BLaER1 treated with 17β-estradiol and CSF1 and Interleukin-3, amounts not matched to agents 10 nM and 100 nM (cell line): ENCODE measurements around the gene BRD8.
A peak's percentile ranks its signal among the peaks of the same experiment; 100 is the strongest.

Source experiments
- H3K27ac ChIP-seq, 11 experiments: shearing (Covaris generic); formaldehyde crosslinking; 2 replicates each; pipeline ENCODE4 v1.8.1; 2022
- H3K27me3 ChIP-seq, 11 experiments: shearing (Covaris generic); formaldehyde crosslinking; 2 replicates each; pipeline ENCODE4 v1.8.1; 2022
- H3K36me3 ChIP-seq, 11 experiments: shearing (Covaris generic); formaldehyde crosslinking; 2 replicates each; pipeline ENCODE4 v1.8.1; 2022
- H3K4me1 ChIP-seq, 10 experiments: shearing (Covaris generic); formaldehyde crosslinking; 2 replicates each; pipeline ENCODE4 v1.8.1; 2022
- H3K4me2 ChIP-seq, 11 experiments: shearing (Covaris generic); formaldehyde crosslinking; 2 replicates each; pipeline ENCODE4 v1.8.1; 2022
- H3K4me3 ChIP-seq, 10 experiments: shearing (Covaris generic); formaldehyde crosslinking; 2 replicates each; pipeline ENCODE4 v1.8.1; 2022
- H3K9ac ChIP-seq, 11 experiments: shearing (Covaris generic); formaldehyde crosslinking; 2 replicates each; pipeline ENCODE4 v1.8.1; 2022
- H3K9me3 ChIP-seq, 11 experiments: shearing (Covaris generic); formaldehyde crosslinking; replicated peaks in 1 of 11; 2 replicates each; pipeline ENCODE4 v1.8.1; 2022
- H4K20me1 ChIP-seq, 11 experiments: shearing (Covaris generic); formaldehyde crosslinking; 2 replicates each; pipeline ENCODE4 v1.8.1; 2022
- Cebpa-rat ChIP-seq, 11 experiments: shearing (Covaris generic); IDR thresholded peaks; 2 replicates each; pipeline ENCODE4 v1.8.1; 2022

Gene BRD8

GRCh38 chr5:138129347-138129746, 49.1 kb downstream of the BRD8 start:
- Histone ChIP-seq H3K4me3 (no peak overlapping the region), H3K4me2 (no peak overlapping the region), H3K4me1 (peaks cover 0 to 11% (median 4%) of the 10 kb centered on the region in 10 experiments; a peak in 5 of 20 replicates), H3K27me3 (no peaks in the 10 kb centered on the region), H4K20me1 (no peaks in the 10 kb centered on the region), H3K9me3 (no peaks in the 10 kb centered on the region), H3K9ac (no peak overlapping the region), H3K27ac (no peak overlapping the region), H3K36me3 (no peaks in the 10 kb centered on the region)
- no peak for TF ChIP-seq Cebpa-rat (IDR thresholded peaks at IDR 0.05)

GRCh38 chr5:138128334-138128733, 50.1 kb downstream of the BRD8 start:
- Histone ChIP-seq H3K4me1 (peaks cover 0 to 11% (median 4%) of the 10 kb centered on the region in 10 experiments; a peak in 5 of 20 replicates), H4K20me1 (no peaks in the 10 kb centered on the region), H3K27ac (no peak overlapping the region), H3K9ac (no peak overlapping the region), H3K9me3 (no peaks in the 10 kb centered on the region), H3K36me3 (no peaks in the 10 kb centered on the region), H3K4me3 (no peak overlapping the region), H3K4me2 (peak overlapping the region in 4 of 11 experiments; percentile 20 to 38 (median 28); a peak in 8 of 22 replicates), H3K27me3 (no peaks in the 10 kb centered on the region)
- TF ChIP-seq Cebpa-rat (IDR thresholded peaks at IDR 0.05) = no peak

- Histone ChIP-seq H3K4me1 (no peaks in the 10 kb centered on the region), H3K9me3 (no peaks in the 10 kb centered on the region; a peak in 1 of 22 replicates), H3K4me2 (no peak overlapping the region), H3K36me3 (no peaks in the 10 kb centered on the region), H3K4me3 (no peak overlapping the region), H3K27ac (no peak overlapping the region), H4K20me1 (no peaks in the 10 kb centered on the region), H3K27me3 (no peaks in the 10 kb centered on the region), H3K9ac (no peak overlapping the region)
- no peak for TF ChIP-seq Cebpa-rat (IDR thresholded peaks at IDR 0.05)
These were observed 63.2 kb downstream of the BRD8 start for GRCh38 chr5:138115254-138115653.

GRCh38 chr5:138111937-138112336, 66.5 kb downstream of the BRD8 start:
- Histone ChIP-seq H3K9me3 (no peaks in the 10 kb centered on the region; a peak in 1 of 22 replicates), H3K4me2 (no peak overlapping the region), H3K27me3 (no peaks in the 10 kb centered on the region), H3K4me1 (no peaks in the 10 kb centered on the region), H3K27ac (no peak overlapping the region), H3K9ac (no peak overlapping the region), H3K4me3 (no peak overlapping the region), H4K20me1 (no peaks in the 10 kb centered on the region), H3K36me3 (no peaks in the 10 kb centered on the region)
- TF ChIP-seq Cebpa-rat (IDR thresholded peaks at IDR 0.05) = no peak

- no peaks in the 10 kb centered on the region for H3K4me1 ChIP-seq
- H3K36me3 ChIP-seq = no peaks in the 10 kb centered on the region
- H3K27me3 ChIP-seq = no peaks in the 10 kb centered on the region
- H4K20me1 ChIP-seq = no peaks in the 10 kb centered on the region
- no peak for TF ChIP-seq Cebpa-rat (IDR thresholded peaks at IDR 0.05)
- no peak overlapping the region for H3K27ac ChIP-seq
- no peak overlapping the region for H3K9ac ChIP-seq
- no peak overlapping the region for H3K4me3 ChIP-seq
- H3K9me3 ChIP-seq = no peaks in the 10 kb centered on the region
- H3K4me2 ChIP-seq = no peak overlapping the region
These were observed 67.2 kb downstream of the BRD8 start for GRCh38 chr5:138111181-138111580.

DNA sequence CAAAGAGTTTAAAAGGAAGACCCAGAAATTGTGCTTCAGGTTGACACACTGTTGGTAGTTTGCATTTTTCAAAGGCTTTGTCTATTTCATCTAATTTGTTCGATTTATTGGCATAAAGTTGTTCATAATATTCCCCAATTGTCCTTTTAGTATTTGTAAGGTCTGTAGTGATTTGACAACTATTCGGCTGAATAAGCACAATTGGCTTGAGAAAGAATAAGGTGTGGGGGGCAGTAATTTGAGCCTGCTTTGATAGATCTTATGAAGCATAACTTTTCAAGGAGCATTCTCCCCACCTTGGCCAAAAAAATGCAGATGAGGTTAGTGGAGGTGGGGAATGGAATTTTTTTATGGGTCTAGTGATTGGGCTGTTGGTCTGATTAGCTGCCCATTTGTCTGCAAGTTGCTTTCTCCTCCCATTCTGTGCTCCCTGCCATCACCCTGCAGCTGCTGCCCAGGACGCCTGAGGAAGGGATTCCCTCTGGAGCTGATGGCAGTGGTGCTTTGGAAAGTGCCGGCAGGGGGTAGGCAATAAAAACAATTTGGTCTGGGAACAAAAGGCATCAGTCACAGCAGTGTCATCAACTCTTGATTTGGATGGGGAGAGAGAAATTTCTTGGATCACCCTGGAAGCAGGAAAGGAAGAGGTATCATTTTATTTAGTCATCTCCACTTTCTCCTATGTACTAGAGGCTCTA, 68.0 kb downstream of the BRD8 start:
- no peak overlapping the region for H3K27ac ChIP-seq
- no peak overlapping the region for H3K4me3 ChIP-seq
- no peaks in the 10 kb centered on the region for H3K4me1 ChIP-seq
- no peaks in the 10 kb centered on the region for H3K36me3 ChIP-seq
- H3K9ac ChIP-seq = no peak overlapping the region
- H3K4me2 ChIP-seq = no peak overlapping the region
- H4K20me1 ChIP-seq = no peaks in the 10 kb centered on the region
- no peaks in the 10 kb centered on the region for H3K9me3 ChIP-seq
- no peaks in the 10 kb centered on the region for H3K27me3 ChIP-seq
- no peak for TF ChIP-seq Cebpa-rat (IDR thresholded peaks at IDR 0.05)

DNA sequence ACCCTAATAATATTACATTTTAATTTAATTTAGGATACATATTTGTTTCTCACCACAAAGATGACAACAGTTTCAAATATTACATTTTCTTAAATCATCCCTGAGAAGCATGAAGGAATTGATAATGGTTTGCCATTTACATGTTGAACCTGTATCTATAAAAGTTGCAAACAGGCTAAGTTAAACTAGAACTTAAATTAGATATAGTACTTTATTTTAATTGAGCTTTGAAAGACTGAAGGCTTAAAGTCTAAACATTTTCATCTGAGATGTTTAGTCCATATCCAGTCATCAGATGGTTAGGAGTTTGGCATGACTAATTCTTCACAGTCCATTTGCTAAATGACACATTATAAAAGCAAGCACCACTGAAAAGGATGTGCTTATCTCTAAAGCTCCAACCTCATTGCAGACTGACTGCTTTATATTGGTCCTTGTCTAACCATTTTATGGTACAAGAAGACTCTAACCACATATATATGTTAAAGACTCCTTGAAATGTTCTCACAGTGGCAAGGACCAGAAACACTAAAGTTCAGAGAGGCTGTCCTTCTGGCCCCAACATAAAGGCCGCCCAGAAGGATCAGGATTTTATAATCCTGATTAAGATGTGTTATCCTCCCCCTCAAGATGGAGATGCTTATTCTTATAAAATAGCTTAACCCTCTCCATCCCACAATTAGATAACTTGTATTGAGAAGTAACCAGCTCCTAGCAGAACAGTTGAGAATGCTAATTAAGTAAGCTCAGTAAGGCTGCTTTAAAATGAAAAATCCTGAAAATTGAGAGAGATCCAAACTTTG, 68.8 kb downstream of the BRD8 start:
- H3K4me3 ChIP-seq = no peak overlapping the region
- no peak overlapping the region for H3K27ac ChIP-seq
- no peak overlapping the region for H3K9ac ChIP-seq
- no peaks in the 10 kb centered on the region for H3K27me3 ChIP-seq
- no peaks in the 10 kb centered on the region for H4K20me1 ChIP-seq
- H3K9me3 ChIP-seq = no peaks in the 10 kb centered on the region
- no peaks in the 10 kb centered on the region for H3K4me1 ChIP-seq
- H3K36me3 ChIP-seq = no peaks in the 10 kb centered on the region
- TF ChIP-seq Cebpa-rat (IDR thresholded peaks at IDR 0.05) = no peak
- H3K4me2 ChIP-seq = no peak overlapping the region

DNA sequence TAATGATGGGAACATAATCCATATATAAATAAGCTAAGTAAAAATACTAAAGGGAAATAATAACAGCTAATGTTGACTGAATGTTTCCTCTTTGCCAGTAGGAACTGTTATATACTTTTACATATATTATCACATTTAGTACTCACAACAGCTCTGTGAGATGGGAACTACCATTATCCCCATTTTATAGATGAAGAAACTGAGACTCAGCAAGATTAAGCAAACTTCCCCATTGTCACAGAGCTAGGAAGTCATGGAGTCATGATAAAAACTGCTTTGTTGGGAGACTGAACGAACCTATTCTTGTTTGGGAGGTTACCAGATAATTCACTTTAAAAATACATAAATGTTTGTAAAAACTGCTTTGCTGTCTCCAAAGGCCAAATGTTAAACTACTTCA, 71.2 kb downstream of the BRD8 start:
- no peak overlapping the region for H3K4me2 ChIP-seq
- no peak overlapping the region for H3K9ac ChIP-seq
- no peaks in the 10 kb centered on the region for H3K36me3 ChIP-seq
- no peaks in the 10 kb centered on the region for H3K9me3 ChIP-seq
- H3K27me3 ChIP-seq = no peaks in the 10 kb centered on the region
- peaks cover 12 to 17% (median 14%) of the 10 kb centered on the region in 10 experiments for H3K4me1 ChIP-seq
- no peak for TF ChIP-seq Cebpa-rat (IDR thresholded peaks at IDR 0.05)
- H3K4me3 ChIP-seq = no peak overlapping the region
- no peaks in the 10 kb centered on the region for H4K20me1 ChIP-seq
- no peak overlapping the region for H3K27ac ChIP-seq

DNA sequence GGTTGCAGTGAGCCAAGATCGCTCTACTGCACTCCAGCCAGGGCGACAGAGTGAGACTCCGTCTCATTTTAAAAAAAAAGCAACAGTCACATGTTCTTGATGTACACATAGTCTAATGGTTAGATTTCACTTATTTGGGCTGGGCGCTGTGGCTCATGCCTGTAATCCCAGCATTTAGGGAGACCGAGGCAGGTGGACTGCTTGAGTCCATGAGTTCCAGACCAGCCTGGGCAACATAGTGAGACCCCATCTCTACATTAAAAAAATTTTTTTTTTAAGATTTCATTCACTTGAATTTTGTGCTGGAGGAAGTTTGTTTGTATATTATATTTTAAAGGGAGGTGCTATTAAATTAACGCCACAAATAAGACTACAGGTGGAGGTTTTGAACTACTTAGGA, 72.7 kb downstream of the BRD8 start:
- Histone ChIP-seq H3K27me3 (no peaks in the 10 kb centered on the region), H3K36me3 (no peaks in the 10 kb centered on the region), H3K9me3 (no peaks in the 10 kb centered on the region), H3K9ac (no peak overlapping the region), H3K4me2 (no peak overlapping the region), H4K20me1 (no peaks in the 10 kb centered on the region), H3K4me3 (no peak overlapping the region), H3K4me1 (peaks cover 14 to 19% (median 16%) of the 10 kb centered on the region in 10 experiments), H3K27ac (no peak overlapping the region)
- no peak for TF ChIP-seq Cebpa-rat (IDR thresholded peaks at IDR 0.05)
